HG03159 (cell line): ENCODE measurements around the gene SEMA3E.

ENCODE experiments used
- ATAC-seq: cut with Tn5 transposase; IDR thresholded peaks from one replicate; pipeline ENCODE4 v1.9.1; 2021; ENCODE audit warnings: mild to moderate bottlenecking, moderate library complexity; ENCODE audit not compliant: unreplicated experiment

SEMA3E gene

DNA sequence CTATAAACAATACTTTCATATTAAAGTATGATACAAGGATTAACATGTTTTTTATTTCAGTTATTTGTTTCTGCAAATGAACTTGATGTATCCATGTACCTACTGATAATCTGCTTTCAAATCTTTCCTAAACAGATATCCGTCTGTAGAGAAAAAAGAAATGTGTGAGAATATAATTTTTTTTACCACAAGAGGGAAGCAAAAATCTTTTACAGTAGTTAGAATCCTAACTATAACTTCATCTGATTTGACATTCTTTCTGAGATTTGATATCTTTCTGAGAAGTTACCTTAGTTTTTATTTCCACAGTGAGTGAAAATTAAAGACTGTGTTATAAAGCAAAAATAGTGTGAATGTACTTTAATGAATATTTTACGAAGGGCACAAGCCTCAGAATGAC is 282.3 kb downstream of the SEMA3E start:
- no peak for ATAC-seq

- ATAC-seq = no peak
Measured at GRCh38 chr7:83365746-83366145, 283.2 kb downstream of the SEMA3E start.

DNA sequence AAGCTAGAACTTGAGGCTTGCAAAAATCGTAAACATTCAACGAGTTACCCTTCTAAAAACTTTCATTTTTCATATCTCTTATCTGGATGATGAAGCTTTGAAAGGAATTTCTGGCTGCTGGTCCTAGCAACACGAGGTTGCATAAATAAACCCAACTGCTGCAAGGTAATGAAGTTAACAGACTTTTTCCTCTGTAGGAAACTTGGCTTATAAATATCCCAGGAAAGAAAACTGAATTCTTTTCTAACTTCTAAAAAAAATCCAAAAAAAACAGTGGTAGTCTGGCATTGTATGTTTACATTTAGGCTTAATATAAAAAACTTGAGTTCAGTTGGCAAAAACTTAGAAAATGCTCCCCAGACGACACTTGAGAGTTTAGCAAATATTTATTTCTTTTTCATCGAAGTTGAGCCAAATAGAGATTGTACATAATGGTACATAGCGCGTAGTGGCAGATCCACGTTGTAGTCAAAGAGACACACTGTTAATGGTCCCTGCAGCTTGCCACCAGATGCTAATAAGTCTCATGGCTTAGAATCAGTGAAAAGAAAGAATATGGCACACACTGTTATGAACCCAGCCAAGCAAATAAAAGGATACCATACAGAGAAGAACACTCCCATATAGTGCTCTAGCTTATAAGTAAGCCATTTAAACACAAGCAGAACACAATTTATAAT is 285.9 kb downstream of the SEMA3E start:
- no peak for ATAC-seq

- no peak for ATAC-seq
Measured at GRCh38 chr7:83359108-83359507, 289.8 kb downstream of the SEMA3E start.

GRCh38 chr7:83355143-83355542 is 293.8 kb downstream of the SEMA3E start:
- ATAC-seq = no peak

DNA sequence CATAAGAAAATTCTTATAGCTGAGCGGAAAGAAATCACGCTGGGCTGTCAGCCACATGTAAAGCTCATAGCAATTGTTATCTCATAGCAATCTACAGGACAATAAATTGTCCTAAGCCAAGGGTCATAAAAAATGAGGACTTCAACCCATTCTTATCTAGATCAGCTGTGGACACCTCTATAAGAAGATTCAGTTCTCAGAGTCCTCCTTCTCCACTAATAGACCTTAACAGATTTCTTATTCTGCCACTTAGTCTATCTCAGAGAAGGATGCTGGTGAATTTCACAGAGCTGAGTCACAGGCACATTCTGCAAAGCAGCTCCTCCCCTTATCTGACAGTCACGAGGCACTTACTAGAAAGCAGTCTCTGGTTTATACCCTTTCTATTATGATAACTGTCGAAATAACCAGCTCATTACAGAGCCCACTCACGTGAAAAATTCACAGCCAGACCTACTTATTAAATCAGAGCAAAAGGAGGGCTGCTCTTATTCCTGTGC is 300.9 kb downstream of the SEMA3E start:
- ATAC-seq = no peak

DNA sequence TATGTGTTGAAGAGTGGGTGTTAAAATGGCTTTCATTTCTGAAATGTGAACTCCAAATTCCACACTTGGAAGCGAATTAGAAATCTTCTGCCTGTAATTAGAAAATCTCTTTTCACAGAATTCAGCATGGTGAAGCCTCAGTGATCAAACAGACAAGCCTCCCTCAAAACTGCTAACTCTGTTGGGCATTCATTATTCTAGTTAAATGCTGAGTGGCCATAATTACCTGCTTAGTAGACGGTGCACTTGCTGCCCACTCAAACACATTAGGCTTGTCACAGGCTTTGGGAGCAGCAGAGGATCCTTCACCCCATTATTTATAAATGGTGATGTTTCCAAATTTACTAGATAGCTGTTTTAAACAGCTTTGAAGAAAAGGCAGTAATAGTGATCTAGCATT is 309.0 kb downstream of the SEMA3E start:
- ATAC-seq = no peak

DNA sequence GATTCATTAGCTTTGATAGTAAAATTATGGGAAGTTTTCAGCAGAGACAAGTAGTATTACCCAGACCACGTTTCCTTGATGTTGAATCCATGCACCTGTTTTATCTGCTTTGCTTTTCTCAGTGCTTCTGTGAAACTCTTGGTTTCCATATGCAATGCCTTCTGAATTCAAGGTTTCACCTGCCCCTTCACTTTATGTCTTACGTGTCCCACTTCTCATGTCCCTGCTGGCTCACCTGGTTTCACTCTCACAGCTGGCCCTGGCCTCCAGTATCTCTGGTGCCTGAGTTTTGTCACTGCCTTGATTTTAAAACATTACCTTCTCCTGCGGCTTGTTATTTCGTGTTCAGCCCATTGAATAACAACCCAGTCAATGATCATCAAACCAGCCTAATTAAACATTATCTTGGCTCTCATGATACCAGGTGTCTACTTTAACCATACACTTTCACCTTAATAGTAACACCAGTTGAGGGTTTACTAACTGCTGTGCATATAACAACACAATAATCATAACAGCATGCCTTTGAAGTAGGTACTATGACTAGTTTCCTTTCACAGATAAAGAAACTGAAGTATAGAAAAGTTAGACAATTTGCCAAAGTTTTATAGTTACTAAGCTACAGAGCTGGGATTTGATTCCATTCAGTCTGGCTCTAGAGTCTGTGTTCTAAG is 310.5 kb downstream of the SEMA3E start:
- ATAC-seq = no peak

DNA sequence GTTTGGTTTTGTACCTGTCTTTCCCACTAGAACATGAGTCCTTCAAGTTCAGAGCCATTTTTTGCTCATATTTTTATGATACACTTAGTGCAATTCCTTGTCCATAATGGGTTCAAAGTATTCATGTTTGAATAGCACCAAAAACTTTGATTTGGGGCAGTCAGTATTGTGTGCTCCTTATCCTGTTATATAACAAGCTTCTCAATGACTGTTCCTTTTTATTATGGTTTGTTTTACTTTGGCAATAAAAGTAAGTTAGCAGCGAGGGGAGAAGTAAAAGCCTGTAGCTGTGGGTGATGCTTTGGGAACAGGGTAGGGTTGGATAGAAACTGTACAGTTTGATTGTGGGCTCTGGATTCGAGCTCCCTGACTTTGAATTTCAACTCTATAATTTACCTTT is 311.9 kb downstream of the SEMA3E start:
- ATAC-seq = no peak

- no peak for ATAC-seq
Measured at GRCh38 chr7:83326223-83326622, 322.7 kb downstream of the SEMA3E start.

- no peak for ATAC-seq
Measured at GRCh38 chr7:83325083-83325482, 323.9 kb downstream of the SEMA3E start.

DNA sequence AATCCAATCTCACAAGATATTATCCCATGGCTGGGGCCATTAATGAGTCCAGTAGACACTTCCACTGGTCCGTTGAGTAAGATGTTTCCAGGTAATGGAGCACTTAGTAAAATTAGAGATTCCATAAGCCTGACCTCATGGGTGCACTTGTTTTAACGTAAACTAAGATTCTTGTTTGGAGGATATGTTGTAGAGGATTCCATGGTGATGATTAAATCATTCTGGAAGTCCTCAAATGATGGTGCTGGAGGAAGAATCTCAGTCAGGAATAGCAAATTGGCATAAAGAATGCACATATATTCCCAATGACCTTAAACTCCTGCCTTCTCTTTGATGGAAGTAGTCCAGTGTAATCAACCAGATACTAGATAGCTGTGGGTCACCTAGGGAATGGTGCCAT is 324.3 kb downstream of the SEMA3E start:
- ATAC-seq = no peak

- ATAC-seq = no peak
Measured at GRCh38 chr7:83321011-83321410, 327.9 kb downstream of the SEMA3E start.

DNA sequence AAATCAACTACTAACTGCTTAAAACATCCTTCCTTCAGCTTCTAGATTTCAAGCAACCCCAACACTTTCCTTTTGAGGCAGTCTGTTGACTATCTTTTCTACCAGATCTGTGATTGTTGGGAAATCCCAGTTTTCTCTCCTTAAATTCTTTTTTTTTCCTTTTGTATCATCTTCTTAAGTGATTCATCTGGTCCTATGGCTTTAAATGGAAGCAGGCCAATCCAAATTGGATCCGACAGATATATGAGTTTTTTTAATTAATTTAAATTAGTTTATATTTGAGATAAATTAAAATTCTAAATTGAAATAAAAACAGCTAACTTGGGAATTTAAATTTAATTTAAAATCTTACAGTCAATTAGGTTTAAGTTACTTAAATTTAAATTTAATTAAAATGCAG is 335.0 kb downstream of the SEMA3E start:
- ATAC-seq = no peak
